Panc1 (cell line): ENCODE data around the gene HNRNPLL.
"Not testable (repeated sequence)": the region's sequence is repeated elsewhere in the genome, so short reads cannot be mapped to it uniquely, and the experiment has no call there.

ENCODE experiments used
- POLR2AphosphoS5 ChIP-seq: IDR thresholded peaks from 2 replicates; pipeline ENCODE4 v1.6.1; 2012; ENCODE audit warnings: mild to moderate bottlenecking, low read depth, low read length, moderate library complexity
- TF ChIP-seq, protein P1 (sequence below): fragments of 450-650 bp; IDR thresholded peaks from 2 replicates; pipeline ENCODE4 v1.5.1; 2017; ENCODE audit warnings: mild to moderate bottlenecking
- TF ChIP-seq, protein P2 (sequence below), 2 experiments: IDR thresholded peaks; 2 replicates each; pipeline ENCODE4 v1.6.1; 2011 to 2012; ENCODE audit warnings: low read depth in 2 of 2, control low read depth in 1 of 2, low read length in 1 of 2, mild to moderate bottlenecking in 1 of 2, moderate library complexity in 1 of 2; ENCODE audit not compliant: insufficient read depth in 1 of 2

DNA sequence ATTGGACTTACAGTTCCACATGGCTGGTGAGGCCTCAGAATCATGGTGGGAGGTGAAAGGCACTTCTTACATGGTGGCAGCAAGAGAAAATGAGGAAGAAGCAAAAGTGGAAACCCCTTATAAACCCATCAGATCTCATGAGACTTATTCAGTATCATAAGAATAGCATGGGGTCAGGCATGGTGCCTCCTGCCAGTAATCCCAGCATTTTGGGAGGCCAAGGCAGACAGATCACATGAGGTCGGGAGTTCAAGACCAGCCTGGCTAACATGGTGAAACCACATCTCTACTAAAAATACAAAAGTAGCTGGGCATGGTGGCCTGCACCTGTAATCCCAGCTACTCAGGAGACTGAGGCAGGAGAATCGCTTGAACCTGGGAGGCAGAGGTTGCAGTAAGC, 6.5 kb upstream of the HNRNPLL start:
- TF ChIP-seq, protein P1, sequence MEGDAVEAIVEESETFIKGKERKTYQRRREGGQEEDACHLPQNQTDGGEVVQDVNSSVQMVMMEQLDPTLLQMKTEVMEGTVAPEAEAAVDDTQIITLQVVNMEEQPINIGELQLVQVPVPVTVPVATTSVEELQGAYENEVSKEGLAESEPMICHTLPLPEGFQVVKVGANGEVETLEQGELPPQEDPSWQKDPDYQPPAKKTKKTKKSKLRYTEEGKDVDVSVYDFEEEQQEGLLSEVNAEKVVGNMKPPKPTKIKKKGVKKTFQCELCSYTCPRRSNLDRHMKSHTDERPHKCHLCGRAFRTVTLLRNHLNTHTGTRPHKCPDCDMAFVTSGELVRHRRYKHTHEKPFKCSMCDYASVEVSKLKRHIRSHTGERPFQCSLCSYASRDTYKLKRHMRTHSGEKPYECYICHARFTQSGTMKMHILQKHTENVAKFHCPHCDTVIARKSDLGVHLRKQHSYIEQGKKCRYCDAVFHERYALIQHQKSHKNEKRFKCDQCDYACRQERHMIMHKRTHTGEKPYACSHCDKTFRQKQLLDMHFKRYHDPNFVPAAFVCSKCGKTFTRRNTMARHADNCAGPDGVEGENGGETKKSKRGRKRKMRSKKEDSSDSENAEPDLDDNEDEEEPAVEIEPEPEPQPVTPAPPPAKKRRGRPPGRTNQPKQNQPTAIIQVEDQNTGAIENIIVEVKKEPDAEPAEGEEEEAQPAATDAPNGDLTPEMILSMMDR: not testable (repeated sequence)
- TF ChIP-seq, protein P2, sequence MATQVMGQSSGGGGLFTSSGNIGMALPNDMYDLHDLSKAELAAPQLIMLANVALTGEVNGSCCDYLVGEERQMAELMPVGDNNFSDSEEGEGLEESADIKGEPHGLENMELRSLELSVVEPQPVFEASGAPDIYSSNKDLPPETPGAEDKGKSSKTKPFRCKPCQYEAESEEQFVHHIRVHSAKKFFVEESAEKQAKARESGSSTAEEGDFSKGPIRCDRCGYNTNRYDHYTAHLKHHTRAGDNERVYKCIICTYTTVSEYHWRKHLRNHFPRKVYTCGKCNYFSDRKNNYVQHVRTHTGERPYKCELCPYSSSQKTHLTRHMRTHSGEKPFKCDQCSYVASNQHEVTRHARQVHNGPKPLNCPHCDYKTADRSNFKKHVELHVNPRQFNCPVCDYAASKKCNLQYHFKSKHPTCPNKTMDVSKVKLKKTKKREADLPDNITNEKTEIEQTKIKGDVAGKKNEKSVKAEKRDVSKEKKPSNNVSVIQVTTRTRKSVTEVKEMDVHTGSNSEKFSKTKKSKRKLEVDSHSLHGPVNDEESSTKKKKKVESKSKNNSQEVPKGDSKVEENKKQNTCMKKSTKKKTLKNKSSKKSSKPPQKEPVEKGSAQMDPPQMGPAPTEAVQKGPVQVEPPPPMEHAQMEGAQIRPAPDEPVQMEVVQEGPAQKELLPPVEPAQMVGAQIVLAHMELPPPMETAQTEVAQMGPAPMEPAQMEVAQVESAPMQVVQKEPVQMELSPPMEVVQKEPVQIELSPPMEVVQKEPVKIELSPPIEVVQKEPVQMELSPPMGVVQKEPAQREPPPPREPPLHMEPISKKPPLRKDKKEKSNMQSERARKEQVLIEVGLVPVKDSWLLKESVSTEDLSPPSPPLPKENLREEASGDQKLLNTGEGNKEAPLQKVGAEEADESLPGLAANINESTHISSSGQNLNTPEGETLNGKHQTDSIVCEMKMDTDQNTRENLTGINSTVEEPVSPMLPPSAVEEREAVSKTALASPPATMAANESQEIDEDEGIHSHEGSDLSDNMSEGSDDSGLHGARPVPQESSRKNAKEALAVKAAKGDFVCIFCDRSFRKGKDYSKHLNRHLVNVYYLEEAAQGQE (IDR thresholded peaks at IDR 0.05; ENCODE audit: insufficient read depth in 1 of 2, low read depth in 2 of 2, low read length in 1 of 2): not testable (repeated sequence)
- TF ChIP-seq POLR2AphosphoS5: not testable (repeated sequence)
